Stomach (tissue), 9 donors: ENCODE data around the gene HSPA12B. TPM values are rescaled to one million over a fixed set of nuclear protein-coding genes. Genes with fewer than 3 reads are reported as not detected.

ENCODE experiments used
- DNase-seq, 2 donors: peaks; one replicate each; pipeline versions ENCODE4 v3.0.0 to v3.0.0-alpha.2; 2013 to 2019
- H3K27ac ChIP-seq, 5 donors: fragments of 200-600 bp in 4 of 5; sonication (generic) in 4 of 5; one replicate each; pipeline ENCODE4 v1.5.1; 2013 to 2019; ENCODE audit warnings: mild to moderate bottlenecking in 1 of 5, moderate library complexity in 1 of 5
- H3K27me3 ChIP-seq, 3 donors: fragments of 200-600 bp; sonication (generic); one replicate each; pipeline ENCODE4 v1.5.1; 2017 to 2019; ENCODE audit warnings: mixed run types in 1 of 3
- H3K36me3 ChIP-seq, 4 donors: fragments of 200-600 bp; sonication (generic); 1 replicate in 3 of 4; 2 replicates in 1 of 4; pipeline ENCODE4 v1.5.1; 2016 to 2019
- H3K4me1 ChIP-seq, 4 donors: fragments of 200-600 bp; sonication (generic); one replicate each; pipeline ENCODE4 v1.5.1; 2016 to 2019
- H3K4me3 ChIP-seq, 4 donors: fragments of 200-600 bp; sonication (generic) in 3 of 4; one replicate each; pipeline ENCODE4 v1.5.1; 2016 to 2019; ENCODE audit warnings: mild to moderate bottlenecking in 1 of 4
- H3K9me3 ChIP-seq, 4 donors: fragments of 200-600 bp; sonication (generic); one replicate each; pipeline ENCODE4 v1.5.1; 2016 to 2019
- EP300 ChIP-seq: sonication (generic); formaldehyde crosslinking; IDR thresholded peaks from one replicate; pipeline ENCODE4 v1.6.1; 2017; ENCODE audit warnings: antibody characterized with exemption
- POLR2A ChIP-seq, 4 donors: fragments of 450-650 bp; IDR thresholded peaks; one replicate each; pipeline ENCODE4 v1.6.1; 2016; ENCODE audit warnings: antibody characterized with exemption in 4 of 4, control low read depth in 2 of 4, mild to moderate bottlenecking in 1 of 4, moderate library complexity in 1 of 4
- POLR2AphosphoS5 ChIP-seq, 3 donors: sonication (generic); formaldehyde crosslinking; IDR thresholded peaks; one replicate each; pipeline ENCODE4 v1.6.1; 2016; ENCODE audit warnings: antibody characterized with exemption in 3 of 3
- WGBS, 5 donors: extraction: QIAGEN DNeasy Blood & Tissue Kit in 3 of 5; methylation state at CpG; one replicate each; pipeline versions ENCODE4 v1.1.5 to v1.1.7; 2013 to 2018; 5-methylcytosine and 5-hydroxymethylcytosine counted together
- intact Hi-C: fragments of 100-400 bp; cut with DNase I; formaldehyde crosslinking; loops from one replicate; pipeline ENCODE4 v1.15.1; 2023; ENCODE audit warnings: low total_unique reads
- polyA plus RNA-seq, 3 donors: library from polyadenylated mRNA; stranded (reverse); fragments of 200-250 nt; gene quantifications; one replicate each; pipeline ENCODE4 v1.2.3, GENCODE V29; 2013
- total RNA-seq, 5 donors: library from RNA; depleted of rRNA; stranded (reverse); fragments of >200 nt; gene quantifications; one replicate each; pipeline versions ENCODE4 v1.1.0 to v1.2.3, GENCODE V29; 2014 to 2016
- TF ChIP-seq, protein P1 (sequence below), 7 experiments: fragments of 450-650 bp in 4 of 7; fragments of 200-600 bp in 3 of 7; sonication (generic) in 3 of 7; IDR thresholded peaks; one replicate each; pipeline ENCODE4 v1.5.1; 2016 to 2019; ENCODE audit warnings: antibody characterized with exemption in 7 of 7, control low read depth in 2 of 7, mild to moderate bottlenecking in 1 of 7
- donor health status: healthy with polysubstance abuse.
- donor health status: Bipolar disorder and iron deficiency.
- donor health status: healthy.

HSPA12B gene
- total and polyA plus RNA-seq, 8 donors: 0.87 to 14.3 (median 4.5) TPM

DNA sequence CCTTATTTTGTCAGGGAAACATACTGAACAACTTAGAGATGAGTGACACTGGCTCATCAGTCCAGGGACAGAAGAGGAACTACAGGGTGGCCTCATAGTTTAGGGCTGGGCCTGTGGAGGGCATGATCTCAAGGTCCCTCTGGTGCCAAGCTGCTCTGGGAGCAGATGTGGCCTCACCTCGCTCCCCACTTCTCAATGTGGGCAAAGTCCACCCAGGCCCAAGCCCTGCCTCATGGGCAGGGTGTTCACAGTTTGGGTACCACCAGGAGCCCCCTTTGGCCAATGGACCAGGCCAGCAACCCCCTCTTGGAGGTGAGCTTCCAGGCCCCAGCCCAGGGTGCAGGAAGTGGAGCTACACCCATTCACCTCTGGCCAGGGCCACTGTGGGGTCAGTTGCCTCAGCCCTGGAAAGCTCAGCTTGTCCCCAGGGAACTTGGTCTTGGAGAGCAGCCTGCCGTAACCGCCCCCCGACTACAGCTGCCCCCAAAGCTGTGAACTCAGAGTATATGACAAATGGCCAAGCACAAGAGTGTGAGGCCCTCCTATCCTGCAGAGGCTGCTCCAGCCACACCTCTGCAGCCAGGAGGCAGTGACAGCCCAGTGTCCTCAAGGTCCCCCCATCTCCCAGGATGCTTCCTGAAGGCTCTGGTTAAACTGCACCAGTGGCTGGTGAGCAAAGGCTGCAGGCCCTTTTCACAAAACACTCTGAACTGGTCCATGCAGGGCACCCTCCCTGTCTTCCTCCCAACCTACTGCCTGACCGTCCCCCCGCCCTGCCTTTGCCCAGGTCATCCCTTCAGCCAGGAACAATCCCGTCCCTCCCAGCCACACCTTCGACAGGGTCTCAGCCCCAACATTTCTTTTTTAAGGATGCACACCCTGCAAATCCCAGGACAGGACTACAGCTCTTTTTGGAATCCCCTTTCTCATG is 31.5 kb downstream of the HSPA12B start:
- H3K36me3 ChIP-seq: peaks cover 0 to 10% (median 3%) of the 10 kb centered on the region in 4 donors
- no peak overlapping the region for H3K4me3 ChIP-seq
- peak in 1 of 2 donors; percentile 12 for DNase-seq
- H3K4me1 ChIP-seq: peaks cover 21 to 78% (median 52%) of the 10 kb centered on the region in 4 donors
- WGBS, 5 donors: 77 to 90% (median 84%) methylated on average over 8 of the region's 8 CpGs
- peak overlapping the region in 4 of 5 donors; percentile 14 to 94 (median 44) for H3K27ac ChIP-seq
- no peak for TF ChIP-seq POLR2A (IDR thresholded peaks at IDR 0.05)
- TF ChIP-seq EP300: no peak
- TF ChIP-seq, protein P1, sequence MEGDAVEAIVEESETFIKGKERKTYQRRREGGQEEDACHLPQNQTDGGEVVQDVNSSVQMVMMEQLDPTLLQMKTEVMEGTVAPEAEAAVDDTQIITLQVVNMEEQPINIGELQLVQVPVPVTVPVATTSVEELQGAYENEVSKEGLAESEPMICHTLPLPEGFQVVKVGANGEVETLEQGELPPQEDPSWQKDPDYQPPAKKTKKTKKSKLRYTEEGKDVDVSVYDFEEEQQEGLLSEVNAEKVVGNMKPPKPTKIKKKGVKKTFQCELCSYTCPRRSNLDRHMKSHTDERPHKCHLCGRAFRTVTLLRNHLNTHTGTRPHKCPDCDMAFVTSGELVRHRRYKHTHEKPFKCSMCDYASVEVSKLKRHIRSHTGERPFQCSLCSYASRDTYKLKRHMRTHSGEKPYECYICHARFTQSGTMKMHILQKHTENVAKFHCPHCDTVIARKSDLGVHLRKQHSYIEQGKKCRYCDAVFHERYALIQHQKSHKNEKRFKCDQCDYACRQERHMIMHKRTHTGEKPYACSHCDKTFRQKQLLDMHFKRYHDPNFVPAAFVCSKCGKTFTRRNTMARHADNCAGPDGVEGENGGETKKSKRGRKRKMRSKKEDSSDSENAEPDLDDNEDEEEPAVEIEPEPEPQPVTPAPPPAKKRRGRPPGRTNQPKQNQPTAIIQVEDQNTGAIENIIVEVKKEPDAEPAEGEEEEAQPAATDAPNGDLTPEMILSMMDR (IDR thresholded peaks at IDR 0.05): no peak
- TF ChIP-seq POLR2AphosphoS5 (IDR thresholded peaks at IDR 0.05): no peak
- intact Hi-C loops: loop anchor here (10.0 kb wide), 1 partner anchor 89 kb away; no protein-coding TSS in a partner anchor
- H3K9me3 ChIP-seq: no peaks in the 10 kb centered on the region
- no peaks in the 10 kb centered on the region for H3K27me3 ChIP-seq

DNA sequence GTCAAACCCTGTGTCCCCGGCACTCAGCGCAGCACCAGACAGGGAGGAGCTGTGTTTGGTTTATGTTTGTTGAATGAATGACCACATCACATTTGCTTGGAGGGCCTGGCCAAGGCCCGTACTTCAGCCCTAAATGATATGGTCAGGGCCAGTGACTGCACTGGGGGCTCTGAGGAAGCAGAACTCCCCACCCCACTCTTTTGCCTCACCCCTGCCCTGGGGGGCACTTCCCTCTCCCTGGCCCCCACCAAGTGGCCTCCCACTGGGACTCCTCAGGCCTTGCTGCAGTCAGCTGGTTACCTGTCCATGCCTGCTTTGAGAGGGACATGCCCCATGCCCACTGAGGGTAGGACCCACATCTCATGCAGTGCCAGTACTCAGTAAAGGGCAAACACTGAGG is 32.2 kb downstream of the HSPA12B start:
- H3K9me3 ChIP-seq: no peaks in the 10 kb centered on the region
- 83 to 97% (median 93%) methylated on average over 3 of the region's 3 CpGs for WGBS, 5 donors
- H3K27ac ChIP-seq: peak overlapping the region in 4 of 5 donors; percentile 31 to 94 (median 36)
- TF ChIP-seq, protein P1 (IDR thresholded peaks at IDR 0.05): no peak
- TF ChIP-seq EP300 (no peak), POLR2A (IDR thresholded peaks at IDR 0.05) (no peak), POLR2AphosphoS5 (IDR thresholded peaks at IDR 0.05) (no peak)
- DNase-seq: no peak
- H3K4me1 ChIP-seq: peaks cover 26 to 80% (median 54%) of the 10 kb centered on the region in 4 donors
- no peak overlapping the region for H3K4me3 ChIP-seq
- no peaks in the 10 kb centered on the region for H3K27me3 ChIP-seq
- intact Hi-C loops: loop anchor here (10.0 kb wide), 1 partner anchor 90 kb away; no protein-coding TSS in a partner anchor
- peaks cover 0 to 5% (median 2%) of the 10 kb centered on the region in 4 donors for H3K36me3 ChIP-seq

DNA sequence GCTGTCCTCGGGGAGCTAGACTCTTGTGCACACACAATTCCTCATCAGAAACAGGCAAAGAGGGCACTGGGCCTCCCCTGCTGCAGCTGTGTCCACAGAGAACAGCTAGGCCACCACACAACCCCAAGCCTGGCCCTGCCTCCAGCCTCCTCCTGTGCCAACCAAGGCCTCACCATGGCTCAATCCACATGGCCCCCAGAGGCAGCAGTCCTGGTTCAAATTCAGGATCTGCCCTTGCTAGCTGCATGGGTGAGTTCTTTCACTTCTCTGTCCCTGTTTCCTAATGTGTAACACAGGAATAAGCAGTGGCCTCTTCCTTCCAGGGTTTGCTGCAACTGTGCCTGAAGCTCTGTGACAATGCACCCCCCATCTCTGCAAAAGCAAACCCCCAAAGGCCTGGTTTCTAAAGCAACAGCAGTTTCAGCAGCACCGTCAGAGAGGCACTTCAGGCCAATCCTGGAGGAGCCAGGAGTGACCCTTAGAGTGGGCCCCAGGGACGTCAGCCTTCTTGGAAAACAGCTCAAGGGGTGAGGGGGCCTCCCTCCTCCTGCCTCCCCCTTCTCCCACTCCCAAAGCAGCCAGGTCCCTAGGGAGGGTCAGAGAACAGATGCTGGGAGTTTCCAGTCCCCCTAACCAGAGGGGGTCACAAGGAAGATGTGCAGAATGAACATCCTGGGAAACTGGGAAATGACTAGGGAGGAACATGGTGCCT is 32.8 kb downstream of the HSPA12B start:
- Histone ChIP-seq H3K36me3 (peaks cover 0 to 5% (median 0%) of the 10 kb centered on the region in 4 donors), H3K27me3 (no peaks in the 10 kb centered on the region), H3K4me1 (peaks cover 26 to 73% (median 54%) of the 10 kb centered on the region in 4 donors), H3K4me3 (peak overlapping the region in 3 of 4 donors; percentile 73 to 85 (median 76)), H3K9me3 (no peaks in the 10 kb centered on the region), H3K27ac (peak overlapping the region in 4 of 5 donors; percentile 10 to 94 (median 78))
- TF ChIP-seq, protein P1 (IDR thresholded peaks at IDR 0.05): no peak
- TF ChIP-seq EP300 (no peak), POLR2A (IDR thresholded peaks at IDR 0.05) (no peak), POLR2AphosphoS5 (IDR thresholded peaks at IDR 0.05) (no peak)
- peak in 1 of 2 donors; percentile 61 for DNase-seq
- 59 to 76% (median 69%) methylated on average over 3 of the region's 3 CpGs for WGBS, 5 donors
- intact Hi-C loops: loop anchor here (10.0 kb wide), 1 partner anchor 91 kb away; no protein-coding TSS in a partner anchor
